Measurements from ENCODE around the gene MAP2K7. TPM values are rescaled to one million over a fixed set of nuclear protein-coding genes. Genes with fewer than 3 reads are reported as not detected.

The MAP2K7 gene
- 8.6 and 11.7 TPM in 2 replicates for total RNA-seq

DNA sequence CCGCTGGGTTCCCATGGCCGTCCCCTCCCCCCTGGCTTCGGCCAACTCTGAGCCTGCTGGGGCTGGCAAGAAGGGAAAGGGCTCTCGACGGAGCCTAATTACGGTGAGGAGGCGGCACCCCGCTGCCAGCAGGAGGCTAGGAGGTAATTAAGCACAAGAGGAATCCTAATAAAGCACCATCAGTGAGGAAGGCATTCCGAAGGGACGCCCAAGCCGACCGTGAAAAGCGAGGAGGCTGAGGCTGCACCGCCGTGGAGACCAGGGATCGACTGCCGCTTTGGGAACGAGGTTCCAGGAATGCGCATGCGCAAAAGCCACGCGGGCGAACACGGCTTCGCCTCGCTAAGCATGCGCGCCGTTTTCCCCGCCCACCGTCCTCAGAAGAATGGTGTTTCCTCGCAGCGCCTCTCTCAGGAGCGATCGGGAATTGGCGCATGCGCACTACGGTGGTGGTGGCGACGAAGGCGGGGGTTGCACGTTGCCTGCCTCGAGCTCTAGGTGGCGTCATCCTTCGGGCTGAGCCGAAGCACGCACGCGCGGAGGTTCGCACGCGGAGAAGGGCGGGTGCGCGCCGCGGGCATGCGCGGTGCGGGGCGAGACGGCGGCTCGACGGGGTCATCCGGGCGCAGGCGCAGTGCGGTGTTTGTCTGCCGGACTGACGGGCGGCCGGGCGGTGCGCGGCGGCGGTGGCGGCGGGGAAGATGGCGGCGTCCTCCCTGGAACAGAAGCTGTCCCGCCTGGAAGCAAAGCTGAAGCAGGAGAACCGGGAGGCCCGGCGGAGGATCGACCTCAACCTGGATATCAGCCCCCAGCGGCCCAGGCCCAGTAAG, at the start of gene MAP2K7:
TSS of gene MAP2K7 (plus strand) at position 634 of the 830 bp plus-strand sequence. CDS start at position 702, 68 bp downstream.

DNA sequence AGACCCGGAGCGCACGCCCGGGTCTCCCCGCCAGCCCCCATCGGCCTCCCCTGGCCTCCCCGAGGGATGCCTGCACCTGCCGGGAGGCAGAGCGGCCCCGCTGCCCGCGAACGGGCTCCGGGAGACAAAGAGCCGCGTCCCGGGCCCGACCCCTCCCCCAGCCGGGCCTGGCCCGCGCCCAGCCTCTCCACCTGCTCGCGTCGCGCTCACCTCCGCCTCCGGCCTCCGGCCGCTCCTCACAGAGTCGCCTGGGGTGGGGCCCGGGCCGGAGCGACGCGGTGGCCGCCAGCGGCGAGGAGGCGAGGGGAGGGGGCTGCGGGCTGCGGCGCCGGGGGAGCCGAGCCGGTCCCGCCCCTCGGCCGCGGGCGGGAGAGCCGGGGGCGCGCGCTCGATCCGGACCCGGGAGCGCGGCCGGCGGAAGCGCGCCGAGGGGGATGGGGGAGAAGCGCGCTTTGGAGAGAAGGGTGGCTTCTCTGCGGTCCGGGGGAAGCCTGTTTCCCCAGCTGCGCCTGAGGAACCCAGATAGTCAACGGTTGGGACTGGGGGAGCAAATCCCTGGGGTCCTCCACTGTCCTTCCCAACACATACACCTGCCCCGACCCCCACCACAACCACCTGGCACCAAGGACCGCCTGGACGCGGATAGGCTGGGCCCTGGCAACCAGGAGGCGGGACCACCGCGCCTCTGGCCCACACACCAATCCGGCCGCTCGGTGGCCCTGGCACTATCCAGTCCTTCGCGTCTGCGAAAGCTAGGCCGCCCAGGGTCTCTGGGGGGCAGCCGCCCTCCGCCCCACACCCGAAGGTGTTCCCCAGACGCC, 29.4 kb upstream of the MAP2K7 start, which contains the start of gene PRR36:
TSS of gene PRR36 (minus strand) at position 315 of the 821 bp plus-strand sequence. CDS start 701 bp downstream, outside the sequence.

DNA sequence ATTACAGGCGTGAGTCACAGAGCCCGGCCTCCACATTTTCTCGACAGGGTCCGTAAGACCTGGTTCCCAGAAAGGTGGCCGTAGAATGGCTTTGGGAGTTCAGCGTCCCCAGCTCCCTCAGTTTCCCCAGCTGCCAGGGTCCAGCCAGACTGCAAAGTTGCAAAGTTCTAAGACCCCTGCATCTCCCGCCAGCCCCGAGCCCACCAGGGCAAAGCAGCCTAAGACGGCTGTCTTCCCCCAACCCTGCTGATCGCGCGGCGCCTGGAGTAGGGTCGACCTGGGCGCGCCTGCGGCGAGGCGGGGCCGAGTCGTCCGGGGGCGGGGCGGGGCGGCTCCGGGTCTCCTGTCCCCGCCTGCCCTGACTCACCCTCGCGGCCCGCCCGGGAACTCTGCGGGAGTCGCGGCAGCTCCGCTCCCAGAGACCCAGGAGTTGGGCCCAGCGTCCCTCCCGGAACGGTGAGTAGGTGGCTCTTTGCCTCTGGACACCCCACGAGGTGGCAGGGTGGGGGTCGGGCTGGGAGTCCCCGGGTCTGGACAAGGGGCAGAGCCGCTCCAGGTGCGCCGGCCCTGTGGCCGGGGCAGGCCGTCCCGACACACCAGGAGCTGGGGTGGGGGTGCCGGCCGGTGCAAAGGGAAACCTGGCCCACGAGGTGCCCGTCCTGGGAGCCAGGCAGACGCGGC, 15.4 kb upstream of the MAP2K7 start, which contains the start of gene LRRC8E:
TSS of gene LRRC8E (plus strand) at position 366 of the 681 bp plus-strand sequence. CDS start 7,094 bp downstream, outside the sequence.

GRCh38 chr19:7914598-7915045, 10.9 kb downstream of the MAP2K7 start, which contains the start of gene TGFBR3L:
Gene TGFBR3L, plus strand, starts transcription at chr19:7914830.

GRCh38 chr19:7919610-7920518, 16.2 kb downstream of the MAP2K7 start, which contains the start of gene SNAPC2:
Gene SNAPC2, plus strand, starts transcription at chr19:7920338. Its CDS starts 29 bp downstream, at chr19:7920367.

DNA sequence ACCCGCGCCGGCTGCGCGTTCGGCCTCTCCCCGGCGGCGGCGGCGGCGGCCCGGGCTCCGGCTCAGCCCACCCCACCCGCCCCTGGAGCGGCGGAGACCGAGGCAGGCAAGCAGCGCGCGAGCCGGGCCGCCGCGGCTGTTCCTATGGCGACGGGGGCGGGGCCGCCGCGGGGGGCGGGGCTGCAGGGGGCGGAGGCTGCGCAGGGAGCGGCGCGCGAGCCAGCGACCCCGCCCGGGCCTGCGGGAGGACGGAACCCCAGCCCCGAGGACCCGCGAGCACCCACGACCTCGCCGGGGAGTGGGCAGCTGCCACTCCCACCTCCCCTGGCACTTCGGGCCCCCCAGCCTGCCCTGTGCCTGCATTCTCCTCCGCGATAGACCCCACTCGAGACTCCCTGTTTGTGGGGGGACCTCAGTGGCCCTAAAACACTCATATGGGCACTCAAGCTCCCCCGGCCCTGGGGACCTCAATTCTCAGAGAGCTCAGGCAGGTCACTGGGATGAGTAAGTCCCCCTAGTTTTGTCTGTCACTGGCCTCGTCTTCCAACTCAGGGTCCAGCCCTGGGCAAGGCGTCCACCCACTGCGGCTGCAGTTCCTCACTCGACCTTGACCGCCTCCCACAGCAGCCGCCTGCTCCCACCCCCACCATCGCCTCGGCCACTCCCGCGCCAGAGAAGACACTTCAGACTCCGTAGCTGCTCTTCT, 22.5 kb downstream of the MAP2K7 start, which contains the start of gene CTXN1:
TSS of gene CTXN1 (minus strand) at position 115 of the 706 bp plus-strand sequence. CDS start 597 bp downstream, outside the sequence.

GRCh38 chr19:7943444-7944176, 39.9 kb downstream of the MAP2K7 start, which contains the start of gene TIMM44:
Gene TIMM44, minus strand, starts transcription at chr19:7943666. Its CDS starts 15 bp downstream, at chr19:7943651.

Other genes starting within 250 kb of the MAP2K7 start
- gene RETN, start 234.8 kb upstream of the MAP2K7 start, total RNA-seq = not detected in 2 replicates
- gene MCEMP1, start 226.8 kb upstream of the MAP2K7 start, total RNA-seq = not detected in 2 replicates
- gene TRAPPC5, start 223.0 kb upstream of the MAP2K7 start, total RNA-seq = 49.9 and 56.1 TPM in 2 replicates
- gene FCER2, start 201.7 kb upstream of the MAP2K7 start, total RNA-seq = not detected in 2 replicates
- gene CLEC4G, start 171.8 kb upstream of the MAP2K7 start, total RNA-seq = not detected in 2 replicates
- gene CD209, start 156.3 kb upstream of the MAP2K7 start, total RNA-seq = not detected in 2 replicates
- not detected in 2 replicates for gene CLEC4M, start 140.6 kb upstream of the MAP2K7 start, total RNA-seq
- gene EVI5L, start 73.7 kb upstream of the MAP2K7 start, total RNA-seq = 9.6 and 13.8 TPM in 2 replicates
- not detected in 2 replicates for gene PRR36, start 29.5 kb upstream of the MAP2K7 start, total RNA-seq
- 1.5 and 2.0 TPM in 2 replicates for gene LRRC8E, start 15.4 kb upstream of the MAP2K7 start, total RNA-seq
- 0.43 and 0.93 TPM in 2 replicates for gene TGFBR3L, start 11.0 kb downstream of the MAP2K7 start, total RNA-seq
- 19.5 and 25.6 TPM in 2 replicates for gene SNAPC2, start 16.5 kb downstream of the MAP2K7 start, total RNA-seq
- 6.0 and 11.0 TPM in 2 replicates for gene CTXN1, start 22.3 kb downstream of the MAP2K7 start, total RNA-seq
- 51.7 and 52.0 TPM in 2 replicates for gene TIMM44, start 39.8 kb downstream of the MAP2K7 start, total RNA-seq
- gene ELAVL1, start 101.8 kb downstream of the MAP2K7 start, total RNA-seq = 48.4 and 69.4 TPM in 2 replicates
- gene CCL25, start 148.9 kb downstream of the MAP2K7 start, total RNA-seq = not detected in 2 replicates
- gene FBN3, start 245.7 kb downstream of the MAP2K7 start, total RNA-seq = not detected in 2 replicates